ENCODE data around the gene CEP44.
"Not testable (repeated sequence)": the region's sequence is repeated elsewhere in the genome, so short reads cannot be mapped to it uniquely, and the experiment has no call there.

Gene CEP44, protein sequence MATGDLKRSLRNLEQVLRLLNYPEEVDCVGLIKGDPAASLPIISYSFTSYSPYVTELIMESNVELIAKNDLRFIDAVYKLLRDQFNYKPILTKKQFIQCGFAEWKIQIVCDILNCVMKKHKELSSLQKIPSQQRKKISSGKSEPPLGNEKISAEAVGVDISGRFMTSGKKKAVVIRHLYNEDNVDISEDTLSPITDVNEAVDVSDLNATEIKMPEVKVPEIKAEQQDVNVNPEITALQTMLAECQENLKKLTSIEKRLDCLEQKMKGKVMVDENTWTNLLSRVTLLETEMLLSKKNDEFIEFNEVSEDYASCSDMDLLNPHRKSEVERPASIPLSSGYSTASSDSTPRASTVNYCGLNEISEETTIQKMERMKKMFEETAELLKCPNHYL

DNA sequence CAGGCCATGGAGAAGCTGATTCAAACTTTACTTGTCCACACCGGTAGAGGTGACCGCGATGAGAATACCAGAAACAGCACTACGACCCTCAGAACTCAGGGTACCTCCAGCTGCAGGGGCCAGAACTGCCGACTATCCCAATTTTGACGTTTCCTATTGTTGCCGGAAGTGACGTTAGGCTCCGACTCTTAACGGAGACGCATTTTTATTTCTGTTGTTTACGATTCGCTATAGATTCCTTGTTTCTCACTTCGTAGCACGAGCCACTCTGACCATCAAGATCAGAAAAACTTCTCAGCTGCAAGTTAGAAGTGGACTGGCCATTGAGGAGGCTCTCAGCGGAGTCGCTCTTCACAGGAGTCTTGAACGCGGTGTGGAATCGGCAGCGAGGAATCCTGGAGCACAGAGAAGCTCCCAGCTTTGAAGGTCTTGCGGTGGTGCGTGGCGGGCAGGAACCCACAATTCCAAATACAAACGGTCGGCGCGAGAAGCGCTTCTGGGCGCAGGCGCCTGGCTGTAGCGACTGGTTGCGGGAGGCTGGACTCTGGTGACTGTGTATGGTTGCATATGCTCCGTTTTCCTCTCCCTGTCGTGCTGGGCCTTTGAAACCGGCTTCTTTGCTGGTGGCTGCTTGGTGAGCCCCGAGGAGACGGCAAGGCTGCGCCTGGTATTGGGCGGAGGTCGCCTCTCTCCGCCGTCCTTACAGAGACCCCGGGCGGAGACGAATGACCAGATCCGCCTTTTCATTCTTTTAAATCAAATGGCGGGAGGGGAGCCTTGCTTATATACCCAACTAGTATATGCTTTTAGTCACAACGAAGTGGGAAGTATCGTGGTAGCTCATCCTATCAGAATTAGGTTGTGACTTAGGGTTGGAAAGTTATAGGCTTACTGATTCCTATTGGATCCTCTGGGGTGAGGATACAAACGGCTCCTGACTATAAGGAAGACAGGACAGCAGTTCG lies at the start of gene CEP44, which contains the start of gene FBXO8:
Gene CEP44 (plus strand): TSS at position 405 of the 965 bp plus-strand sequence. CDS start 15,211 bp downstream, outside the sequence.
Gene FBXO8 (minus strand): TSS at position 161 of the 965 bp plus-strand sequence. CDS start 20,575 bp downstream, outside the sequence.
- DNase-seq (ENCODE audit: low spot score), result peak; percentile 78

DNA sequence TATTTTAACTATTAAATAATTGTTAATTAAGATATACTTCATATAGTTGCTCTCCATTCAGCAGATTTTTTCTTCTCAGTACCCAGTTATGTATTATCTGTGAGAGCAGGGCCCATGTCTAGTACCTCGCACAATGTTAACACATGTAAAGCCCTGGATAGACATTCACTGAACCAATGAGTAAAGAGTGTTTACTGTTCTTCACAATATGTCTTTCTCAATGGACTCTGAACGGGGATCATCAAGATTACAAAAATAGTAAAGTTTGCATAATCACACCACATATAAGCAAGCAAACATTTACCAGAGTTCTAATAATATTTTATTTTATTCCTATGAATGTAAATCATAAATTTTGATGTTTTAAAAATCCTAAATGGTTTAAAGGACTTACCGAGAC lies 47.4 kb upstream of the CEP44 start:
- no peak for DNase-seq (ENCODE audit: low spot score)

DNA sequence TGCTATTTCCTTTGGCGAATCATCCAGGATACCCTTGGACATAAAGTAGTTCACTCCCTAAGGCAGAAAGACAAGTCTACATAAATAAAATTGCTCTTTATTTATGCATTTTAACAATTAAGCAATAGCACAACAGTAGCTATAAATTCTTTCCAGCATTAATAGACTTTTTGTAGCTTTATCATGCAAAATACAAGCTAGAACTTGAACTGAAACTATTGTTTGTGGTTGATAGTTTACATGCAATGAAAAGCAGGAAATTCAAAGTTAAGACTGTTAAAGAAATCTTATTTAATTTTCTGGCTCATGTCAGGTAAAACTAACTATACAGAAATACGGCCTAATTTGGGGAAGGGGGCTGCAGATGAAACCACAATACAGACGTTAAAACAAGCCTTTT lies 42.5 kb upstream of the CEP44 start:
- DNase-seq (ENCODE audit: low spot score), result no peak

DNA sequence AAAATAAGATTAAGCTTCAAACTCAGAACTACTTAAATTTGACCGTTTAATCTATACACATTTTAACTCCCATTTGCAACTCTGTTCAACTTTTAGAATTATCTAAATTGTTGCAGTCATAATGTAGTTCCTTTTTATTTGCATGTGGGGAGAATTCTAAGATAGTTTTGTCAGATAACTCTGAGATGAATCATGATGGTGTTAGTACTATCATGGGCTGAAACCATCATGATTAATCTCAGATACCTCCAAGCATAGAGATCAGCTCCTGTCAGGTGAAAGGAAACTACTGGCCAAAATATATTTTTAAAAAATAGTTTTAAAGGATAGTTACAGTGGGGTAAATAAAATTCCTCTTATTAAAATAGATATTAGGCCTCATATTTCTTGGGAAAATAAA lies 39.3 kb upstream of the CEP44 start:
- no peak for DNase-seq (ENCODE audit: low spot score)

DNA sequence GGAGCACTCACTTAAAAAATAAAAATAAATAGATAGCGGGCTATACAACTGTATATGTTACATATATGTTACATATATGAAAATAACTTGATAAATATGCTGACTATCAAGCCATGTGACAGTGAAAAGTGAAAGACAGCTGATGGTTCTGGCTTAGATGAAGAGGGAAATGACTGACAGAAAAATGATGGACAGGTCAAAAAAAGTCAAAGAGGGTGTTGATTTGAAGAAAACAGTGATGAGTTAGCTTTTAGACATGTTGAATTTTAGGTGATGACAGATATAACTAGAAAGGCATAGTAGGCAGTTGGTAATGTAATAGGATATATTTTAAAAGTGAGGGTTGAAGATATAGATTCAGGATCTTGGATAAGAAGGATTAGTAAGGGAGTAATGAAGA lies 38.0 kb upstream of the CEP44 start:
- no peak for DNase-seq (ENCODE audit: low spot score)

DNA sequence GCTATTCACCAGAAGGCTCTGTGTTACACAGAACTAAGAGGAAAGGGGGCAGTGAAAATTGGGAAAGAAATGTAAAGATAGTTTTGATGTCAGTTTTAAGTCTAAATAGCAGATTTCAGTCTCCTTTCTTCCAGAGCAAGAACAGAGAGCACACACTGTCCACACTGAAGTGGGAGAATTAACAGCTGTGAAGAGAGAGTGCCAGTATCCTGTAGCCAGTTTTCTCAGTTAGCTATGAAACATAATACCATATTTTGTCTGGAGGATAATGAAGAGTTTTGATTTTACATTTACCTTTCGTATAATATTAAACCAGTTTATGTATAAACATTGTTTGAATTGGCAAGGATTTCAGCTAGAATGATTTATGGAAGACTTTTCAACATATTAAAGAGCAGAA lies 35.3 kb upstream of the CEP44 start:
- no peak for DNase-seq (ENCODE audit: low spot score)

DNA sequence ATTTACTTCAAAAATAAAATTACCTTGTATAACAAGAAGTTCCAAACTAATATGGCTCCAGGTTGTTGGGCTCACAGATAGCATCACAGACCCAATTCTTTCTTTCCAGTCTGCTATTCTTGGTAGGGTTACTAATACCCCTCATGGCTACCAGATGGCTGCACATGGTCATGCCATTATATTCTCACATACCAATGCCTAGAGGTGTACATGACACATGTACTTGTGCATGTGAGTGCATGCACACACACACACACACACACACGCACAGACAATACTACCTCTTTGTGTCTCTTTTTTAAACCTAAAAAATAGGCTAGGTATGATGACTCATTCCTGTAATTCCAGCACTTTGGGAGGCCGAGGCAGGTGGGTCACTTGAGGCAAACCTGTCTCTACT lies 31.3 kb upstream of the CEP44 start:
- no peak for DNase-seq (ENCODE audit: low spot score)

DNA sequence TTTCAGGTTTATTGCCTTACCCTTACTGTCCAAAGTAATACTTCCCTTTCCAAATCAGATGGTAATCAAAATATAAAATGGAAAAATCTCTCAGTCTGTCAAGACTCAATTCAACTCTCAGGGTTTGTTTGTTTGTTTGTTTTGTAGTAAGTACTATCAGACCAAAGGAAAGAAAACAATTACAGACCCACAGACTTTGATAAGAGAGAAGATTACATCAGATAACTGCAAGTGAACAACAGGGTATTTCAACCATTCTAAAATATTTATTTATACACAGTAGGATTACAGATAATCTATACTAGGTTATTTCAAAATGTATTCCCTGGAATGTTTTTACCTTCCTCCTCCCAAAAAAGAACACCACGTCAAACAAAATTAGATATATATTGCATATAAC lies 29.1 kb upstream of the CEP44 start:
- no peak for DNase-seq (ENCODE audit: low spot score)

DNA sequence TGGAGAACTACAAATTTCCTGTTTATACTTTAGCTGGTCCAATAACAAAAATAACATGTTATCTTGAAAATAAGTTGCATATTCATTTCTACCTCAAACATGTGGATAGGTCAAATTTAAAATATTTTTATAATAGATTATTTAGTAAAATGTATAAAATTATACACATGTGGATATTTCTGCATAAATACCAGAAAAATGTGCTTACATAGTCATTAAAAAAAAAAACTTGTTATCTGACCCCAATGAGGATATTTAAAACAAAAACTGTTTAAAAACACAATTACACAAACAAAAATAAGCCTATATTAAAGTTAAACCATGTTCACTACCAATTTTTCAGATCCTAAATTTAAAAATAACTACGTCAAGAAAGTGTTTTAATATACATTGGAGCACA lies 28.3 kb upstream of the CEP44 start:
- DNase-seq (ENCODE audit: low spot score), result no peak

DNA sequence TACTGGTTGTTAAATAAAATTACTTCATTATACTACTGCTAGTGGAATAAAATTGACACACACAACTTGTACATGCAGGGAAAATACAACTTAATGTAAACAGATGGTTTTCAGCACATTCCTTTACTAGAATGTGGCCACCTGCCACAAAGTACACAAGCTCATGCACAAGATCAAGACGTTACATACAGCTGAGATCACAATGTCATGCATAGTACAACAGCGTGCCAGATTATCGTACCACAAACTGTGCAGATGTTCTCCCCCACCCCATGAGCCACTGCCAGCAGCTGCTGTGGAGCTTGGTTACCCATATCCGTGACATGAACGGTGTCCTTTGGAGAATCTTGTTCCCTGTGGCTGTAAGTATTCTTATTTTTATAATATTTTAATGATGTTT lies 27.9 kb upstream of the CEP44 start:
- no peak for DNase-seq (ENCODE audit: low spot score)

DNA sequence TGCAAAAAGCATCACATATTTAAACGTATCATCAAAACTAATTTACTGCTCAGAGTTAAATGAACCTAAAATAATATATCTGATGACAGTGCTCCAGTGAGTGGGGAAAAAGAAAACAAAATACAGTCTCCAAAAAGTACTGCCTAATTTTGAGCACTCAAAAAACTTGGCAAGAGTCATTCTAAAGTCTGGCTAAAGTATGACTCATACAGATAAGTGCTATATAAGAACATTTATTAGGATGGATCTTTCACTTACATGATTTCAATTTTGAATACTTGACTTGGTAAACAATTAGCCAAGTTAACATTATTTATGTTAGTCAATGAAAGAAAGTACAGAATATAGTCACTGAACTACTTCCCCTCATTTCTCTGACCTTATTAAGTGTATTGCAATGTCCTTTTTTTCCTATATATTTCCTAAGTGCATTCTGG lies 27.4 kb upstream of the CEP44 start:
- DNase-seq (ENCODE audit: low spot score), result no peak

DNA sequence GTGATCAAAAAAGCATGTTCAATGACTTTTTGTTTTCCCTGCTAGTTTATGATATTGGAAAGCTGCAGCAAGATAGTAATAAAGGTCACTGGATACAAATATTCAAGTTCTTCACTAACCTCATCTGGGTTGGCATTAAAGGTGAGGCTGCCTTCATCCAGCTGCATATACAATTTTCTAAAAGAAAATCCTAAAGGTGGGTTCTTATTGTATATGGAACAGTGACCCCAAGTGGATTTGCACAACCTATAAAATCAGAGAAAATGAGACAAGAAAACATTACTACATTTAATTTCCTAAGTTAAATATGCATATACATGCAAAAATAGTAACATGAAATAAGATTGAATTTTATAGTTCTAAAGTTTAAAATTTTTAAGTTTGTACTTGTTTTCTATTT lies 24.1 kb upstream of the CEP44 start:
- DNase-seq (ENCODE audit: low spot score), result no peak

DNA sequence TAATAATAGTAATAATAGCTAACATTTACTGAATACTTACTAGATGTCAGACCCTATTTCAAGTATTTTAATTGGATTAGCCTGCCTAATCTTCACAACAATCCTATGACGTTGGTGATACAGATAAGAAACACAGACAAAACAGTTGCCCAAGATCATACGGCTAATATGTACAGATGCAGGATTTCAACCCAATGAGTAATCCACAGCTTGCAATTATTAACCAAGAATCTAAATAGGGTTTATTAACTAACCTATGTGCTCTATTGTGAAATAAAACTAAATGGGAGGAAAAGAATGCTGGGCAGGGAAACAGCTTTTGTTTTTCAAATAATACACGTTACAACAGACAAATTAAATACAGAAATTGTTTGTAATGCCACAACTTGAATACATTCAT lies 23.6 kb upstream of the CEP44 start:
- DNase-seq (ENCODE audit: low spot score), result no peak

DNA sequence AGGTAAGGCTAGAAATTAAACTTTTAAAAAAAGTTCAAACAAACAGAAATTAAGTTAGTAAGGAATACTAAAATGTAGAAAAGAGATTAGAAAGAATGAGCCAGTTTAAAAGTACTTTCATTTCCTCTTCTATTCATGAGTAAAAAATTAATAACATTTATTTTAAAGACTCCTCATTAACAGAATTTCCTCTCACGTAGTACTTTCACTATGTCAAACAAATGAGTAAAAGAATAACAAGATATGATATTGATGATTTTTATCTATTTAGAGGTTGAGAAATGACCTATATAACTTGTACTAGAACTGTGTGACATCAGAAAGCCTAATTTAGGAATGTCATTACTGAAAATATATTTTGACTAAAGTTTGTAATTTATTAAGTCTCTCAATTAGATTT lies 22.3 kb upstream of the CEP44 start:
- DNase-seq (ENCODE audit: low spot score), result not testable (repeated sequence)

DNA sequence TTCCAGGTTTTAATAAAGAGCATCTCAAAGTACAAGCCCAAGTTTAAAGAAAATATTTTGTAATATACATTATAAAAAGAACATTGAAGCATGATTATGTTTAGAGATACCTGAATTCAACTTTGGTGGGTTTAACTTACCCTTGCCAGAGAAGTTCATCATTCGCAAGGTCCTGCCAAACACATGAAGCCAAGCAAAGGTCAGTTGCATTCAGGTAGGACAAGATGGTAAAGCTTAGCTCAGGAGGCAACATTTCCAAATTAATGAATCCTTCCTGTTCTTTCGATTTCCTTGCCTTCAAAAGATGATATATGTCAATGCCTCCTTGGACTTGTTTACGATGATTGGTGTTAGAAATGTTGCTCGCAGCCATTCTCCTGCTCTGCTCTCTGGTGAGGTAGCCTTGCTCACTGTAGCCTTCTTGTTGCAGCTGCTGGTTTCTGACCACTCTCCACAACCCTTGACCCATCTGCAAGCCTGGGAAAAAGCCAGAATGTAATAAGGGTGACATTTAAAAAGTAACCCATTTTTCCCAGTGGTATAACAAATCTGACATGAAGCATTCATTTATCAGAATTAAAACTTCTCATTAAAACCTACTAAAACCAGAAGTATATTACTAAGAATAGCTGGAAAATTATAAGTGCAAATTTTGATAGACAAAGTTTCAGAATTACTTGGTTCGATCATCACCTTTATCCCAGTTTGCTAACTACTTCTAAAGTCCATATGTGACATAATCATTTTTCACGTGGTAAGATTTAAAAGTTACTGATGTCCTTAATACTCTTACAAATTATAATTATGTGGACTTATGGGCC lies 20.9 kb upstream of the CEP44 start:
- DNase-seq (ENCODE audit: low spot score), result no peak

DNA sequence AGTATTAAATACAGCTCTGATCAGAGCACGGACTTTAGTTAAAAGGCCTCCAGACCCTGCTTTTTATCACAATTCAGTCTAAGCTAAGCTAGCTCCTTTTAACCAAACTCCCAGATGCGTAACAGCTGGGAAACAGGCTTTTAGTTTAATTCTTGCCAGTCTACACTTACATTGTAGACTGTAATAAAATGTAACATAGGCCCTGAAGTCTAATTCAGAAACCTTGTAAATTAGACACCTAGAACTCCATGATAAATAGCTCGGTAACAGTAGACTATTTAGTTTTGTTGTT lies 20.3 kb upstream of the CEP44 start:
- no peak for DNase-seq (ENCODE audit: low spot score)

DNA sequence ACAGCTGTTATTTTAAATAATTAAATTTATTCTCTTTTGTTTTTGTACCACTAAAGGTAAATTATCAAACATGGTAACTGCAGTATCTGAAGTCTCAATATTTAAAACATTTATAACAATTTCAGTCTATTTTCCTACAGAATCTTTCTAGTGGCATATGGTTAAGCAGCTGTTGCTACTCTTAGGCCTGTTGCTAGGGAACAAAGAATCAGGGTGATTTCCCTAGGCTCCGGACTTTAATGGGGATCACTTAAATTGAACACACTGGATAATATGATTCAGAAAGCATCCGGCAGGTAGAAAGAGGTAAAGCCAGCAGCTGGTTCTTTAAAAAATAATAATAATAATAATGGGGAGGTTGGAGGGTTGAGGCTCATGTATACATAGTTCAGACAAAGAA lies 17.8 kb upstream of the CEP44 start:
- DNase-seq (ENCODE audit: low spot score), result peak; percentile 48

DNA sequence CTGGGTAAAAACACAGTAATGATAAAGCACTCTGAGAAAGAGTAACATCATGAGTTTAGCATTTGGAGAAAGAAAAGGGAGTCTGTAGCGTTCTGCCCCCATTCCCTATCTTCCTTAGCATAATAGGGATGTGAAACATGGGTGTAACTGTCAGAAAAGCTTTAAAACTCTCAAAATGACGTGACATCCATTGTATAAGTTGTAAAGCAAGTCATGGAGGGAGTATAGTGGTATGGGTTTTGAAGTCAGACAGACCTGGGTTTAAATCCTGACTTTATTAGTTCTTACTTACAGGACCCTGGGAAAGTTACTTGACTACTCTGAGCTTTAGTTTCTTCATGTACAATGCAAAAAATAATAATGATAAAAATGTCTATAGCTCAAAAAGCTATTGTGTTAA lies 17.3 kb upstream of the CEP44 start:
- DNase-seq (ENCODE audit: low spot score), result no peak

DNA sequence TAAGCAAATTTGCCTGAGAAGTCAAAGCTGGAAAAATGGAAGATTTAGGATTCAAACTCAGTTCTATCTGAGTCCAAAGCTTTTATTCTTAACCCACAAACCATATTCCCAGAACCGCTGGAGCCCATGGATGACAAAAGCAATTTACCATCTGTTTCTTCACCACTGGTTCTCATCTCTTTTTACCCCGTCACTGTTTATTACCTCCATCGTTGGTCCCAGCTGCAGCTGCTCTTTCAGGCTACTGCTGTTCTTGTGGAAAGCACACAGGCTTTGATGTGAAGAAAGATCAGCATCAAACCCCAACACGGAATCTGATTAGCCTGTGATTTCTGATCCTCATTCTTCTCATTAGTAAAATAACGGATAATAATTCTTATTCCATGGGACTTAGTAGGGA lies 9.8 kb upstream of the CEP44 start:
- DNase-seq (ENCODE audit: low spot score), result no peak

DNA sequence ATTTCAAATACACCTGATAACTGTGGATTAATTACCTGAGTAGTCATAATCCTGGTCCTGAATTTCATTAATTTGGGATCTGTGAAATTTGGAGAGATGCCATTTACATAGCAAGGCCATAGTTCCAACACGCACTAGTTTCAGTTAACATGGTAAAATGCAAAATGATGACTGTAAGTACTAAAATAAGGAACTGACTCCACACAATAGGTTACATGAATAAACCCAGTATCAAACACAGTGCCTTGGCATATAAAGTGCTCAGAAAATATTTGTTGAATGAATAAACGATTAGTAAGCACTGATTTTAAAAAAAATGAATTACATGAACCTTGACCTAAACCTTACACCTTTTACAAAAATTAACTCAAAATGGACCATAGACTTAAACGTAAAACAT lies 9.3 kb upstream of the CEP44 start:
- no peak for DNase-seq (ENCODE audit: low spot score)

DNA sequence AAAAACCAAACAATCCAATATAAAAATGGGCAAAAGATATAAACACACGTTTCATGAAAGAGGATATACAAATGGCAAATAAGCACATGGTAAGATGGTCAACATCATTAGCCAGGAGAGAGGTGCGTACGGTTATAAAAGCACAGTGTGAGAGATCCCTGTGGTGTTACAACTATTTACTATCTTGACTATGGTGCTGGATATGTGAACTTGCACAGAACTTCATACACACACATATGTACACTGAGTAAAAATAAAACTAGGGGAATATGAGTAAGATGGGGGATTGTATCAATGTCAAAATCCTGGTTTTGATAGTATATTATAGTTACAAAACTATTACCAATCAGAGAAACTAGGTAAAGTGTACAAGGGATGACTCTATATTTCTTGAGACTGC lies 8.6 kb upstream of the CEP44 start:
- no peak for DNase-seq (ENCODE audit: low spot score)

DNA sequence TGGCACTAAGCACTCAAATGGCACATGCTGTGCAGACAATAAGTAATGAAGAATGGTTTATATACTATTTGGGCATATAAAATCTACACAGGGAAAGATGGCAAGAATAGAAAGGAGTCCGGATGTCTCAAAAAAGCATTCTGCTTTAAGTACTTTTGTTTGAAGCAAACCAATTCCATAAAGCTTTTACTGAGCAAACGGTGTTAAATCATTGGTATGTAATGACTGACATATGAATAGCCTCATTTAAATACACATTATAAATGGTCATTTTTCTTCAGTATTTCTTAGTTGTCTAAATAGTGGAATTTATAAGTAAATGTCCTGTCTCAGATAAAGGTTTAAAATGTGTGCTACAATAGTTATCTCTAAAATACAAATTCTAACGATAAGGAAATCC lies 6.3 kb upstream of the CEP44 start:
- no peak for DNase-seq (ENCODE audit: low spot score)

Data from D341Med (cell line).